GM21786 (cell line): ENCODE data around the gene MED20.
"Not testable (repeated sequence)": the region's sequence is repeated elsewhere in the genome, so short reads cannot be mapped to it uniquely, and the experiment has no call there.

Experiments used
- ATAC-seq: cut with Tn5 transposase; IDR thresholded peaks from one replicate; pipeline ENCODE4 v1.9.1; 2021; ENCODE audit not compliant: unreplicated experiment

The MED20 gene, protein sequence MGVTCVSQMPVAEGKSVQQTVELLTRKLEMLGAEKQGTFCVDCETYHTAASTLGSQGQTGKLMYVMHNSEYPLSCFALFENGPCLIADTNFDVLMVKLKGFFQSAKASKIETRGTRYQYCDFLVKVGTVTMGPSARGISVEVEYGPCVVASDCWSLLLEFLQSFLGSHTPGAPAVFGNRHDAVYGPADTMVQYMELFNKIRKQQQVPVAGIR

DNA sequence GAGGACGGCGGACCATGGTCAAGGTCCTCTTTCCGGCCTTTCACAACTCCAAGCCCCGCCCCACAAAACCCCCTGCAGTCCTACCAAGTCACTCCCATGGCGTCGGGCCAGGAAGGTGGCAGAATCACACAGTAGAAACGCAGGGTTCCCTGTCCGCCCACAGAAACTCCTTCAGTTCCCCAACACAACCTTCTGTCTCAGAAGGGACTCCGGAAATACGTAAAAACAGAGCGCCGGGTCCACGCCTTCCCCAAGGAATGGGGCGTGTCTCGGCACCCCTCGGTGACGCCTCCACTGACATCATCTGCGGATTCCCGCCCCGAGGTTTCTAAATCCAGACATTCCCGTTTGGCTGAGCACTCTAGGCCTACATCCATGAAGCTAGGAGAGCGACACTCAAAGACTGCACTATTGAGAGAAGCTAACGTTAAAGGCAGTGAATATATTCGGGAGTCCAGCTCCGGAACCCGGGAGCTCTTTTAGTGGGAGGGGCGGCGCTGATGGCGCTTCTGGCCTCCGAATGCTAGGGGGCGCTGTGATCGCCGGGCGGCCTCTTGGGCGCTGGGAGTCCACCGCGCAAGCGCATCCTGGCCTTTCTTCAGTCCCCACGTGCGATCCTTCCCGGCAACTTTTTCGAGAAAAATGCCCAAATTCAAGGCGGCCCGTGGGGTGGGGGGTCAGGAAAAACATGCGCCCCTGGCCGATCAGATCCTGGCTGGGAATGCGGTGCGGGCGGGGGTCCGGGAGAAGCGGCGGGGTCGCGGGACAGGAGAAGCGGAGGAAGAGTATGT, at the start of gene MED20, which contains the start of gene BYSL:
TSS of gene MED20 (minus strand) at position 219 of the 791 bp plus-strand sequence. CDS start at position 98, 121 bp downstream.
TSS of gene BYSL (plus strand) at position 579 of the 791 bp plus-strand sequence. CDS start at position 643, 64 bp downstream.
- peak; percentile 89 for ATAC-seq

DNA sequence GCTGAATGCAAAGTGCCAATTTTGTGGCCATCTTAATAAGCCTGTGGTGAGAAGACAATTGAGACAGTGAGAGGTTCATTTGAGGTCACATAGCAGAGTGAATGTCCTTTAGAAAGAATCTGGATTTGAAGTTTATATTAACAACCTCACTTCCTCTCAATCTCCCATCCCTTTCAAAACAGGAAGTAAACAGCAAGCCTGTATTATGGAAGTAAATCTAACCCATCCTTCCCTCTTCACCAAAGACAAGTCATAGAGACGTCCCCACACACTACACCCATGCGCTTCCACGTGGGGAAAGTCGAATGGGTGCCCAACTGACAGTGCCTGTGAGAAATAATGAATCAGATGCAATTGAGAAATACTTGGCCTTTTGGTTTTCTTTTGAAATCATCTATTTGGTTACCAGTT, 49.5 kb upstream of the MED20 start:
- no peak for ATAC-seq

DNA sequence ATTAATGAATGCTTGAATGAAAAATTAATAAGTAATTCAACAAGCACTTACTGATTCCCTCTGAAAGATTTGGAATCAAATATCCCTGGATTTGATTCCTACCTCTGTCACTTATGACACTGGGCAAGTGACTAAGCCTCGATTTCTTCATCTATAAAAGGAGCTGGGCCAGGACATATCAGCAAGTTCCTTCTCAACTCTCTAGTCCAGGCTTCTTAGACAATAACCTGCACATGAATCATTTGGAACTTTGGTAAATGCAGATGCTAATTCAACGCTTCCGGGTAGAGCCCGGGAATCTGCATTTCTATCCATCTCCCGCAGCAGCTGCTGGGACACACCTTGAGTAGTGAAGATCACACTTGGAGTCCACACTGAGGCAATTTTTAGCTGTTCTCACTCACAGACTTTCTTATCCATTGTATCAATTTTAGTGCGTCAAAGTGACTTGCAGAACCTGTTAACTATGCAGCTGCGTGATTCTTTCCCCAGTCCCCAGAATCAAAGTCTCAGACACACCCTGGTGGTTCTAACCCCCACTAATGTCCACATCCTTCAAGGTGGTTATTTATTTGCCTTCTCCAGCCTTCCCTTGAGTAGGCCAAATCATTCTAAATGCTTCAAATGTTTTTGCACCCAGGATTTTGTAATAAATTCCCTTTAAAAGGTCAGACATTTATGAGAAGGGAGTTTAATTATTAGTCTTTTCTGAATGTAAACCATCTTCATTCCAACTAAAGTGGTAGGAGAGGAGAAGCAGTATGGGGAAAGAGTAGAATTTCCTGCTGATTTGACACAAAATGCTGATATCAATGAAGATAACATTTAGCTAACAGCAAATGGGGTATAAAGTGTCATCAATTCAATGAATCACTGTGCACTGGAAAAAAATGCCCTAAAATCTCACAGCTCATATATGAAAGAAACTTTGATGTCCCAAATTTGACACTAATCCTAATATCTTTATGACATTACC, 46.7 kb upstream of the MED20 start:
- no peak for ATAC-seq

DNA sequence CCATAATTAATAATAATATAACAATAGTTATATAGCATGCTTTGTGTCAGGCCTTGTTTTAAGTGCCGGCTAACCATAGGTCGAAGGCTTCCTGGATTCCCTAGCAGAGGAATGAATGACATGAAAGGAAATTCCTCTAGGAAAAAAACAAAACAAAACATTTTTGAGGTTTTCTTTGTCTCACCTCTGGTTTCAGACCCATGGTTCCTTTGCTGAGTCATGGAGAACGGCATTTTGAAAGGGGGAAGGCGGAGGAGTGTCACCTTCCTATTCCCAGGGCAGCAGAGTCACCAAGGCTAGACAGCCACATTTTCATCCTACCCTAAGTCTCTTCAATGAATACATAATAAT, 46.0 kb upstream of the MED20 start:
- no peak for ATAC-seq

DNA sequence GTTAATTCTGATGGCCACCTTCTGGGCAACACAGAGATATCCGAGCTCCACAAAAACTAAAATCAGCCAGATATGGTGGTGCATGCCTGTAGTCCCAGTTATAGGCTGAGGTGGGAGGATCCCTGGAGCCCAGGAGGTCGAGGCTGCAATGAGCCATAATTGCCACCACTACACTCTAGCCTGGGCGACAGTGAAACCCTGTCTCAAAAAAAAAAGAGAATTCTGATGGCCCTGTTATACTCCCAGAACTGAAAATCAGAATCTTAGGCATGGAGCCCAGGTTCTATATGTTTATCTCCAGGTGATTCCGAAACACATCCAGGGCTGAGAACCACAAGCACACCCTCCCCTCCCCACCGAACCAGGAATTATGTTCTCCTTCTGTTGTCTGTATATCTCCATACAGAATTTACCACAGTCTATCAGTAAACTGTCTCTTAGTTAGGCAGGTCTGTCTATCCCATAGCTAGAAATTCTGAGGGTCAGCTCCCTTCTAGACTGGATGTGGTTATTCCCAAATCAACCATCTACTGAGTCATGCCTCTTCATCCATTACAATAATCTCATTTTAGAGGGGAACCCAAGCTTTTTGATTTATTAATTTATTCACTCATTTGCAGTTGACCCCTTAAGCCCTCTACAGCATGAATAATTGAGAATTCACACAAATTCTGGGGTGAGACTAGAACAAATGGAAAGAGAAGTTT, 45.4 kb upstream of the MED20 start:
- ATAC-seq, result no peak

DNA sequence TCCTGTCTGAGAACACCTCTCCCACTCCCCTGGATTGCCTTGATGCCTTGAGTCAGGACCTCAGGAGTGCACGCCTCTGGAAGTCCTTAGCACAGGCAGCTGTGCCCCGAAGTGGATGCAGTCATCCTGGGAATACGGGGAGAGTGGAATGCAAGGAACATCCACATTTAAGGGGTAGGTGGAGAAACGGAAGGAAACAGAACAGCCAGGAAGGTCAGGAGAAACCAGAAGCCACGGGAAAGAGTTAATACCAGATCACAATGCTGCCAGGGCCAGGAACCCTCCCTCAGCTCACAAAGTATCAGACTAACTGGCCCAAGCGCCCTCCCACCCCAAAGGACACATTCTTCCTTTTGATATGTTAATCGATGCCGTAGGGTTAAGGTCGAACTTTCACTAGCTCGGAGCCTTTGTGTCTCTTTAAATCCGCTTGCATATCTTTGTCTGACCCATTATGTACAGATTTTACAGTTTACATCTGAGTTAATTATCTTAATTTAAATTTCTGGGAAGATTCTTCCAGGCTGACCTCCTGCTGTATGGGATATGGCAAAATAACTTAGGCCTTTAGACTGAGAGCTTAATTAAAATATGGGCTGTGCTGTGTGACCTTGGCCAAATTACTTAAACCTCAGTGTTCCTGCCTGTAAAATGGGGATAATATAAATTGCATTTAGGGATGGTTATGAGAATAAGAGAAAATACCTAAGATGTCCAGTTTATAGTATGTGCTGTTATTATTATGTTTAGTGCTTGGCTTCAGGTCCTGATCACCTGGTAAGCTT, 44.7 kb upstream of the MED20 start:
- no peak for ATAC-seq

DNA sequence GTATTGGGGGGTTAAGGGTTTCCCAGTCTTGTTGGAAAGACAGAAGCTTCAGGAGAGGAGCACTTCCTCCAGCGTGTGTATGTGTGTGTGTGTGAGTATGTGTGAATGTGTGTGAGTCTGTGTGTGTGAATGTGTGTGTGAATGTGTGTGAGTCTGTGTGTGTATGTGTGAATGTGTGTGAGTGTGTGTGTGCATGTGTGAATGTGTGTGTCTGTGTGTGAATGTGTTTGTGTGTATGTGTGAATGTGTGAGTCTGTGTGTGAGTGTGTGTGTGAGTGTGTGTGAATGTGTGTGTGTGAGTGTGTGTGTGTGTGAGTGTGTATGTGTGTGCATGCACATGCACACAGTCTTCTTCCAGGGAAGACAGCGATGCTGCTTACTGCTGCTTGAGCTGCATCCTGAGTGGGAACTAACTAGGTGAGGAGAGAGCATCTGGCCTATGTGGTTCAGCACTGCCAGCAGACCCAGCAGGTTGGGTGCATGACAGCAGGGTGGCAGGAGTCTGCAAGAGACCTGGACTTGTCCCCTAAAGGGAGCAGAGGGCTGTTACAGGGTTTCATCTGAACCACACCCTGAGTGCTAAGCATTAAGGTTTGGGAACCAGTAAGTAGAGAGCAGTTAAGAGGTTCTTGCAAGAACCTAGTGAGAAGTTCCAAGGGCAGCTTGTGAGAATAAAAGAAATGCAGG, 43.4 kb upstream of the MED20 start:
- no peak for ATAC-seq

DNA sequence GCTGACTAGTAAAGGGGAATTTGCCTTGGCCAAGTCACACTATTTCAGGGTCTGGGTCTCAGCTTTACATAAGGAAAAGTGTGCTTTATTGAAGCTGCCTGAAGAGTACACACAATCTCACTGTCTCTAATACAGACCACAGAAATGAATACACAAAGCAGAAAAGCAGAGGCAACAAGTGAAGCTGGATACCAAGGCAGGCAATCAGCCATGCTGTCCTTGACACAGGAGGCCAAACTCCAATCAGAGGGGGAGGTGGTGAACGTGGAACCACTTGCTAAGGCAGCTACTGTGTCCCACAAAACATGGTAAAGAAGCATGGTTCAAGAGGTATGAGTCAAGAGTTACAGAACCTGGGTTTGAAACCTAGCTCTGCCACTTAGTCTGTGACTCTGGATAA, 42.4 kb upstream of the MED20 start:
- ATAC-seq, result no peak

DNA sequence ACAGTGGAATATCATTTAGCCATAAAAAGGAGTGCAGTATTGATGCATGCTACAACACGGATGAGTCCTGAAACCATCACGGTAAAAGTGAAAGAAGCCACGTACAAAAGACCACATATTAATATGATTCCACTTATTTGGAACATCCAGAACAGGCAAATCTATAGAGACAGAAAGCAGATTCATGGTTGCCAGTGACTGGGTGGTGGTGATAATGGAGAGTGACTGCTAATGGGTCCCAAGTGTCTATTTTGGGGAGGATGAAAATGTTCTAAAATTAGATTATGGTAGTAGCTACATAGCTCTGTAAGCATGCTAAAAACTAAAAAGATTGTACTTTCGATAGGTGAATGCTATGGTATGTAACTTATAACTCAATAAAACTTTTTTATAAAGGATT, 39.1 kb upstream of the MED20 start:
- no peak for ATAC-seq

DNA sequence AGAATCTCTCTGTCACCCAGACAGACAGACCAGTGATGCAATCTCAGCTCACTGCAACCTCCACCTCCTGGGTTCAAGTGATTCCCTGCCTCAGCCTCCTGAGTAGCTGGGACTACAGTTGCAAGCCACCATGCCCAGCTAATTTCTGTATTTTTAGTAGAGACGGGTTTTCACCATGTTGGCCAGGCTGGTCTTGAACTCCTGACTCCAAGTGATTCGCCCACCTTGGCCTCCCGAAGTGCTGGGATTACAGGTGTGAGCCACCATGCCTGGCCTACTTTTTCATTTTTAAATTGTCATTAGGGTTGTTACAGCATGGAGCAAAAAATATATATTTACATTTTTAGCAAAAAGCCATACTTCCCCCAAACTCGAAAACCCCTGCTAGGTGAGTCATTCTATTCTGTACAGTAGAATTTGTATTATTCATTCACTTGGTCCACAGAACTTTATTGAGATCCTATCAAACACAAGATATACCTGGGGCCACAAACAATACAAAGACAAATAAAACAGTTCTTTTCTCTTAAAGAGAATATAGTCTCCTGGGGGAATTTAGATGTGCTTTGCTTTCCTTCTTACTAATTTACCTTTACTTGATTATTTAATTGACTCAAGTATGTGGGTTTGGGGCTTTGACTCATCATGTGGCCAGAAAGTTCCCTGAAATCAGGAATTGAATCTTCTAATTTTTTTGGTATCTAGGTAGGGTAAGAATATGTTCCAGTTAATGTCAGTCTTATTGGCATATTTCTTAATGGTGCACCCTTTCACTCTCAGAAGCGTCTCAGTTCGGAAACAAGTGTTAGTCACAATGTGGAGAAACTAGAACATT, 37.3 kb upstream of the MED20 start:
- ATAC-seq, result no peak

DNA sequence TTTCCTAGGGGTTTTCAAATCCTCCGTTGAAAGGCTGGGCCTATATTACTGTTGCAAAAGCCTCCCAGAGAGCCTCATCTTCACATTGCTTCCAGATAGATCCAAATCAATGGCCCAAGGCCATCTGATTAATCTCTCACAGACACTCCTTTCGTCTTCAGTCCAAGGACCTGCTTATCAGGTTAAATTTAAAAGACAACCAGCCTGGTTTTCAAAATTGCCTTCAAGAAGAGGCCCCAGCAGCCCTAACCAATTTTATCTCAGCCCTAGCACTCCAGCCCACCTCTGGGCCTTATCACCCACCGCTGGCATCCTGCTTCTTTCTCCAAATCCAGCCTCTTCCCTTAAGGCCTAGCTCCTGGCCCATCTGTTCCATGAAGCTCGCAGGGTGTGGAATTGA, 36.2 kb upstream of the MED20 start:
- ATAC-seq, result no peak

DNA sequence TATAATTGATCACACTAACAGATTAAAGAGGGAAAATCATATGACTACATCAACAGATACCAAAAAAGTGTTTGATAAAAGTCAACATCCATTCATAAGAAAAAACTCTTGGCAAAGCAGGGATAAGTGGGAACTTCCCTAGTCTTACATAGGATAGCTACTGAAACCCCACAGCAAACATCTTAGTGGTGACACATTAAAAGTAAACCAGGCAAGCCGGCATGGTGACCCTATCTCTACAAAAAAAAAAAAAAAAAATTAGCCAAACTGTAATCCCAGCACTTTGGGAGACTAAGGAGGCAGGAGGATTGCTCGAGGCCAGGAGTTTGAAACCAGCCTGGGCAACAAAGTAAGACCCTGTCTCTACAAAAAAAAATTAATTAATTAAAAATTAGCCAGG, 34.5 kb upstream of the MED20 start:
- no peak for ATAC-seq

DNA sequence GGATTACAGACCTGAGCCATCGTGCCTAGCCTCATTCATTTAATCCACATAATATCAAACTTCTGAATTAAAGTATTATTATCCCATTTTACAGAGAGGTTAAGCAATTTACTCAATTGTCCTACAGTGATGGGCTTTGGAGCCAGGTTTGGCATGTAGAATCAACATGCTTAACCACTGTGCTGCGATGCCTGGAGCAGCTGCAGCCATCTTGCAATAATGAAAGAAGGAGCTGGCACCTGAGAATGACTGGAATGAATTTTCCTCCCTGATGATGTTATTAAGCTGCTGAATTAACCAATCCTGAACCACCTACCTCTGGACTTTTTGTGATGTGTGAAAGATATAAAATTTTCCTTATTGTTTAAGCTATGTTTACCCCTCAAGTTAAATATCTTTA, 33.7 kb upstream of the MED20 start:
- no peak for ATAC-seq

DNA sequence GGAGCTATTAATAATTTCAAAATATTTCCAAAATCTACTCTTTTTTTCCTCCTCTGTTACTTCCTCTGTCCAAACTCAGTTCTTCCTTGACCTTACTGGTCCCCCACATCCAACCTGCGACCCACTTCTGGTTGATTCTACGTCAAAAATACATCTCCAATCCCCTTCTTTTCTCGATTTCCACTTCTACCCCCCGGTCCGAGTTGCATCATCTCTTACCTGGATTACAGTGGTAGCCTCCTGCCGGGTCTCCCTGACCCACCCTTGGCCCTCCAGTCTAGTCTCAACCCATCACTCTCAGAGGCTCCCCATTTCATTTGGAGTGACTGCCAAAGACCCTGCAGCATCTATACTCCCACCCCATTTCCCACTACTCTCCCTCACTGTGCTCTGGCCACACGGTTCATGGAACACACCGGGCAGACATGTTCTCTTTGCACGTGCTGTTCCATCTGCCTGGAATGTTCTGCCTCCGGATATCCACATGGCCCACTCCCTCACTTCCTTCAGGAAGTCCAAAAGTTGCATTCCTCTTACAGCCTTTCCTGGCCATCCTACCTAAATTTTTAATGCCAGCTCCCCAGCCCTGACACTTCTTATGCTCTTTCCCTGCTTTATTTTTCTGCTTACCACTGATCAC, 26.8 kb upstream of the MED20 start:
- no peak for ATAC-seq

DNA sequence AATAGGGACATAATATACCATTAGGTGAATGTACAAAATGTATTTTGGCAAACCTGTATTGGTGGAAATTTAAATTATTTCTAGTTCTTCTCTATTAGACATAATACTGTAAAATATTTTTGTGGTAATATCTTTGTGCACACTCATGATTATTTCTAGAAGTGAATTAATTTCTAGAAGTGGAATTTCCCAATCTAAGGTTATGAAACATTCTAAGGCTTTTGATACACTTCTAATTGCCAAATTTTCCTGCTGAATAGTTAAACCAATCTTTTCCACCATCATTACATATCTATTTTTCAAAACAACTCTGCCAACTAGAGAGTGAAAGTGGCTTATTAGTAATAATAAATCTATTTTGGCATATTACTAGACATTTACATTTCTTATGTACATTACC, 22.5 kb upstream of the MED20 start:
- ATAC-seq, result no peak

DNA sequence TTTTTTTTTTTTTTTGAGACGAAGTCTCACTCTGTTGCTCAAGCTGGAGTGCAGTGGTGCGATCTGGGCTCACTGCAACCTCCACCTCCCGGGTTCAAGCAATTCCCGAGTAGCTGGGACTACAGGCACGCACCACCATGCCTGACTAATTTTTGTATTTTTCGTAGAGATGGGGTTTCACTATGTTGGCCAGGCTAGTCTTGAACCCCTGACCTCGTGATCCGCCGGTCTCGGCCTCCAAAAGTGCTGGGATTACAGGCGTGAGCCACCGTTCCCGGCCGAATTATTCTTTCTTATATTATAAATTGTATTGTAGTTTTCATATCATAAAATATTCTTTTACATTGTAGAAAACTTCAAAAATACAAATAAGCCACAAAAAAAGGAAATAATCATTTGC, 21.9 kb upstream of the MED20 start:
- ATAC-seq, result not testable (repeated sequence)

DNA sequence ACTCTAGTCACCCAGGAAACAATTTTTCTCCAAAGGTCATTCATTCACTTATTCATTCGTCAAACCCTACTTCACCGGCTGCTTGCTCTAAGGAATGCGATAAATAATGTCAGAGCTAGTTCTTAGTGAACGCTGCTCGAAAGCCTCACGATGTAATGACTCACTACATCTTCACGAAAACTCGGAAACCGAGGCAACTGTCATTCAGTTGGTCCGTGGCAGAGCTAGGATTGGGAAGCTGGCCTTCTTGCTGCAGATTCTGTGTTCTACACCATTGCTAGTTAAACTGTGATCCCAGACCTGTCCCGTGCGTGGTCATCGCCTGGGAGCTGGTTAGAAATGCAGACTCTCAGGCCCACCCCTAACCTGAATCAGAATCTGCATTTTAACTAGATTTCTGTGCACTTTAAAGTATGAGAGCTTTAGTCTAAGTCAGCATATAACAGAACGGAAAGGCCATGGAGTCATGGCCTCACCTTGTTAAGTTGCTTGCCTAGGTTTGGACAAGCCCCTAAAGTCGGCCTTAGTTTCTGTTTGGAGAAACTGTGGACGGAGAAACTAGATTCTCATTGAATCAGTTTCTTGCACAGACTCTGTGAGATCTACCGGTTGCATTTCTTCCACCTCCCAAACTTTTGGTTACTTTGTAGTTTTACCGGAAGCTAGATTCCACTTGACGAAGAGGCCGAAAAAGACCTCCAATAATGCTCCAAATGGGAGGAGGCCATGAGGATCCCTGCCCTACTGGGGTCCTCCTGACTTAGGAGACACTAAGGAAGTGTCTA, 21.3 kb upstream of the MED20 start:
- ATAC-seq, result no peak
